ENCODE data around the gene ZNF157.
A peak's percentile ranks its signal among the peaks of the same experiment; 100 is the strongest.
"Not testable (repeated sequence)": the region's sequence is repeated elsewhere in the genome, so short reads cannot be mapped to it uniquely, and the experiment has no call there.

ZNF157 gene

GRCh38 chrX:47373198-47373597 is 2.8 kb downstream of the ZNF157 start:
- no peak overlapping the region for H3K4me3 ChIP-seq (ENCODE audit: low read depth, low read length, poor library complexity, severe bottlenecking)
- H3K27ac ChIP-seq (ENCODE audit: low read depth, low read length, poor library complexity, severe bottlenecking), result no peak overlapping the region
- H3K4me1 ChIP-seq (ENCODE audit: insufficient read depth, low read length, severe bottlenecking), result no peaks in the 10 kb centered on the region
- H3K9me2 ChIP-seq (ENCODE audit: low read depth, low read length), result no peaks in the 10 kb centered on the region
- no peaks in the 10 kb centered on the region for H4K20me1 ChIP-seq (ENCODE audit: insufficient read depth, low read length)
- no peaks in the 10 kb centered on the region for H3K27me3 ChIP-seq (ENCODE audit: insufficient read depth, low read length)
- H3K9ac ChIP-seq (ENCODE audit: low read length), result no peak overlapping the region
- H3K4me2 ChIP-seq (ENCODE audit: low read length), result no peak overlapping the region
- no peaks in the 10 kb centered on the region for H3K79me2 ChIP-seq (ENCODE audit: insufficient read depth, low read length)
- no peaks in the 10 kb centered on the region; the same call in 1 of the 2 replicates for H3K36me3 ChIP-seq (ENCODE audit: insufficient read depth, low read length)
- no peaks in the 10 kb centered on the region for H3K9me3 ChIP-seq (ENCODE audit: low read length)
- H3F3A ChIP-seq (ENCODE audit: insufficient read depth, low read length), result no peaks in the 10 kb centered on the region
- H2AFZ ChIP-seq (ENCODE audit: low read length), result no peak overlapping the region
- no peak for TF ChIP-seq CTCF (IDR thresholded peaks at IDR 0.05; ENCODE audit: low read length)
- no peak for TF ChIP-seq EZH2 (IDR thresholded peaks at IDR 0.05; ENCODE audit: borderline replicate concordance, low read length)

GRCh38 chrX:47380268-47380667 is 9.9 kb downstream of the ZNF157 start:
- TF ChIP-seq CTCF (IDR thresholded peaks at IDR 0.05; ENCODE audit: low read length), result no peak
- no peak for TF ChIP-seq EZH2 (IDR thresholded peaks at IDR 0.05; ENCODE audit: borderline replicate concordance, low read length)
- Histone ChIP-seq H3K36me3 (ENCODE audit: insufficient read depth, low read length) (no peaks in the 10 kb centered on the region), H3K4me2 (ENCODE audit: low read length) (peak overlapping the region; percentile 53), H3K4me1 (ENCODE audit: insufficient read depth, low read length, severe bottlenecking) (peaks cover 24% of the 10 kb centered on the region), H3K9me2 (ENCODE audit: low read depth, low read length) (no peaks in the 10 kb centered on the region), H2AFZ (ENCODE audit: low read length) (no peak overlapping the region), H3F3A (ENCODE audit: insufficient read depth, low read length) (no peaks in the 10 kb centered on the region), H3K9ac (ENCODE audit: low read length) (no peak overlapping the region), H3K9me3 (ENCODE audit: low read length) (no peaks in the 10 kb centered on the region), H3K4me3 (ENCODE audit: low read depth, low read length, poor library complexity, severe bottlenecking) (peak overlapping the region; percentile 45), H3K27ac (ENCODE audit: low read depth, low read length, poor library complexity, severe bottlenecking) (peak overlapping the region; percentile 44), H3K27me3 (ENCODE audit: insufficient read depth, low read length) (no peaks in the 10 kb centered on the region), H4K20me1 (ENCODE audit: insufficient read depth, low read length) (no peaks in the 10 kb centered on the region), H3K79me2 (ENCODE audit: insufficient read depth, low read length) (no peaks in the 10 kb centered on the region)

GRCh38 chrX:47380837-47381236 is 10.5 kb downstream of the ZNF157 start:
- not testable (repeated sequence) for H3K79me2 ChIP-seq (ENCODE audit: insufficient read depth, low read length); H3F3A ChIP-seq (ENCODE audit: insufficient read depth, low read length); H4K20me1 ChIP-seq (ENCODE audit: insufficient read depth, low read length); H2AFZ ChIP-seq (ENCODE audit: low read length); H3K27ac ChIP-seq (ENCODE audit: low read depth, low read length, poor library complexity, severe bottlenecking); H3K9me2 ChIP-seq (ENCODE audit: low read depth, low read length); H3K36me3 ChIP-seq (ENCODE audit: insufficient read depth, low read length); H3K9me3 ChIP-seq (ENCODE audit: low read length); H3K27me3 ChIP-seq (ENCODE audit: insufficient read depth, low read length)
- Histone ChIP-seq H3K4me3 (ENCODE audit: low read depth, low read length, poor library complexity, severe bottlenecking) (peak overlapping the region; percentile 45), H3K4me2 (ENCODE audit: low read length) (peak overlapping the region; percentile 53), H3K4me1 (ENCODE audit: insufficient read depth, low read length, severe bottlenecking) (peaks cover 24% of the 10 kb centered on the region), H3K9ac (ENCODE audit: low read length) (peak overlapping the region; percentile 39; the same call in 1 of the 2 replicates)

- Histone ChIP-seq H4K20me1 (ENCODE audit: insufficient read depth, low read length) (no peaks in the 10 kb centered on the region), H3K36me3 (ENCODE audit: insufficient read depth, low read length) (no peaks in the 10 kb centered on the region), H3K4me3 (ENCODE audit: low read depth, low read length, poor library complexity, severe bottlenecking) (no peak overlapping the region), H3K27ac (ENCODE audit: low read depth, low read length, poor library complexity, severe bottlenecking) (no peak overlapping the region), H3K4me1 (ENCODE audit: insufficient read depth, low read length, severe bottlenecking) (peaks cover 24% of the 10 kb centered on the region), H3K4me2 (ENCODE audit: low read length) (no peak overlapping the region), H3K9me2 (ENCODE audit: low read depth, low read length) (no peaks in the 10 kb centered on the region), H3K27me3 (ENCODE audit: insufficient read depth, low read length) (no peaks in the 10 kb centered on the region), H3K9ac (ENCODE audit: low read length) (no peak overlapping the region), H3K79me2 (ENCODE audit: insufficient read depth, low read length) (no peaks in the 10 kb centered on the region), H3K9me3 (ENCODE audit: low read length) (no peaks in the 10 kb centered on the region), H2AFZ (ENCODE audit: low read length) (no peak overlapping the region), H3F3A (ENCODE audit: insufficient read depth, low read length) (no peaks in the 10 kb centered on the region)
- TF ChIP-seq EZH2 (IDR thresholded peaks at IDR 0.05; ENCODE audit: borderline replicate concordance, low read length) (no peak), CTCF (IDR thresholded peaks at IDR 0.05; ENCODE audit: low read length) (peak; percentile 67)
Measured at GRCh38 chrX:47384502-47384901, 14.1 kb downstream of the ZNF157 start.

Measured in OCI-LY1 (cell line).